Activated T-helper 17 cell treated with anti-CD3 and anti-CD28 coated beads, Interleukin-2, amount 50 U/mL, for 72 hours (primary cell): Measurements from ENCODE around the gene SPNS1. TPM values are rescaled to one million over a fixed set of nuclear protein-coding genes. Genes with fewer than 3 reads are reported as not detected.
"Not testable (repeated sequence)": the region's sequence is repeated elsewhere in the genome, so short reads cannot be mapped to it uniquely, and the experiment has no call there.

Experiments used
- ATAC-seq: fragments of 150-1000 bp; cut with Tn5 transposase; replicated peaks from 2 replicates; pipeline ENCODE4 v1.10.0; 2021; ENCODE audit warnings: mild to moderate bottlenecking, moderate library complexity
- H3K27ac Mint-ChIP-seq: one replicate; pipeline ENCODE4 v1.8.0; 2022; ENCODE audit warnings: mixed read lengths
- H3K27me3 Mint-ChIP-seq: one replicate; pipeline ENCODE4 v1.8.0; 2022; ENCODE audit warnings: mixed read lengths
- H3K36me3 Mint-ChIP-seq: one replicate; pipeline ENCODE4 v1.8.0; 2022; ENCODE audit warnings: low read depth, mild to moderate bottlenecking, mixed read lengths
- H3K4me1 Mint-ChIP-seq: one replicate; pipeline ENCODE4 v1.8.0; 2022; ENCODE audit warnings: mixed read lengths
- H3K4me3 Mint-ChIP-seq: one replicate; pipeline ENCODE4 v1.8.0; 2022; ENCODE audit warnings: mild to moderate bottlenecking, mixed read lengths
- H3K9me3 Mint-ChIP-seq: one replicate; pipeline ENCODE4 v1.8.0; 2022; ENCODE audit warnings: mixed read lengths
- total RNA-seq, 2 donors: library from RNA; stranded (reverse); gene quantifications; one replicate each; pipeline ENCODE4 v1.2.3, GENCODE V29; 2022

SPNS1 gene, protein sequence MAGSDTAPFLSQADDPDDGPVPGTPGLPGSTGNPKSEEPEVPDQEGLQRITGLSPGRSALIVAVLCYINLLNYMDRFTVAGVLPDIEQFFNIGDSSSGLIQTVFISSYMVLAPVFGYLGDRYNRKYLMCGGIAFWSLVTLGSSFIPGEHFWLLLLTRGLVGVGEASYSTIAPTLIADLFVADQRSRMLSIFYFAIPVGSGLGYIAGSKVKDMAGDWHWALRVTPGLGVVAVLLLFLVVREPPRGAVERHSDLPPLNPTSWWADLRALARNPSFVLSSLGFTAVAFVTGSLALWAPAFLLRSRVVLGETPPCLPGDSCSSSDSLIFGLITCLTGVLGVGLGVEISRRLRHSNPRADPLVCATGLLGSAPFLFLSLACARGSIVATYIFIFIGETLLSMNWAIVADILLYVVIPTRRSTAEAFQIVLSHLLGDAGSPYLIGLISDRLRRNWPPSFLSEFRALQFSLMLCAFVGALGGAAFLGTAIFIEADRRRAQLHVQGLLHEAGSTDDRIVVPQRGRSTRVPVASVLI
- 10 to 100 TPM; 15.0 to 26.8 TPM for total RNA-seq

DNA sequence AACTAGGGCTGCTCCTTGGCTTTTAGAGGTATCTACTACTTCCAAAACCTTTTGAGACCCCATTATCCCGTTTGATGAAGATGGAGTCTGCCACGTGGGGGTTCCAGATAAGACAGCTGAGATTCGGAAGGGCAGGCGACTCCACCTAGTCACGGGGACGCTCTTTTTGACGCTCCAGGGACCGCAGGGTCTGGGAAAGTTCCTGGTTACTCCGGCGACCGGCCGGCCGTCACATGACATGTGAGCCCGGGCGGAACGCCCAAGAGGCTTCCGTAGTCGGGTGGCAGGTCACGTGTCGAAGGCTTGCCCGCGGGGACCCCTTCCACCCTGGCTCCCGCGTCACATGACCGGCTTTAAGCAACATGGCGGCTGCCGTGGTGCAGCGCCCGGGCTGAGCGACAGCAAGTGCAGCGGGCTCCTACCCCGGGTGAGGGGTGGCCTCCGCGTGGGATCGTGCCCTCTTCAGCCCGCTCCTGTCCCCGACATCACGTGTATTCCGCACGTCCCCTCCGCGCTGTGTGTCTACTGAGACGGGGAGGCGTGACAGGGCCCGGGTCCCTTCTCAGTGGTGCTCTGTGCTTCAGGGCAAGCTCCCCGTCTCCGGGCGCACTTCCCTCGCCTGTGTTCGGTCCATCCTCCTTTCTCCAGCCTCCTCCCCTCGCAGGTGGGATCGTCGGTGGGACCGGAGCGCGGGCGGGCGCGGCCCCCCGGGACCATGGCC lies at the start of gene SPNS1:
Gene SPNS1, plus strand, starts transcription at position 342 of the 721 bp plus-strand sequence. Its CDS starts 374 bp downstream, at position 716.
- Mint-ChIP-seq H3K27ac (peak within 1 kb of the TSS; percentile 98), H3K27me3 (no peaks in the 10 kb centered on the region), H3K4me1 (peaks cover 19% of the 10 kb centered on the region), H3K36me3 (peaks cover 25% of the 10 kb centered on the region), H3K9me3 (no peaks in the 10 kb centered on the region), H3K4me3 (peak within 1 kb of the TSS; percentile 98)
- ATAC-seq, result peak; percentile 97

DNA sequence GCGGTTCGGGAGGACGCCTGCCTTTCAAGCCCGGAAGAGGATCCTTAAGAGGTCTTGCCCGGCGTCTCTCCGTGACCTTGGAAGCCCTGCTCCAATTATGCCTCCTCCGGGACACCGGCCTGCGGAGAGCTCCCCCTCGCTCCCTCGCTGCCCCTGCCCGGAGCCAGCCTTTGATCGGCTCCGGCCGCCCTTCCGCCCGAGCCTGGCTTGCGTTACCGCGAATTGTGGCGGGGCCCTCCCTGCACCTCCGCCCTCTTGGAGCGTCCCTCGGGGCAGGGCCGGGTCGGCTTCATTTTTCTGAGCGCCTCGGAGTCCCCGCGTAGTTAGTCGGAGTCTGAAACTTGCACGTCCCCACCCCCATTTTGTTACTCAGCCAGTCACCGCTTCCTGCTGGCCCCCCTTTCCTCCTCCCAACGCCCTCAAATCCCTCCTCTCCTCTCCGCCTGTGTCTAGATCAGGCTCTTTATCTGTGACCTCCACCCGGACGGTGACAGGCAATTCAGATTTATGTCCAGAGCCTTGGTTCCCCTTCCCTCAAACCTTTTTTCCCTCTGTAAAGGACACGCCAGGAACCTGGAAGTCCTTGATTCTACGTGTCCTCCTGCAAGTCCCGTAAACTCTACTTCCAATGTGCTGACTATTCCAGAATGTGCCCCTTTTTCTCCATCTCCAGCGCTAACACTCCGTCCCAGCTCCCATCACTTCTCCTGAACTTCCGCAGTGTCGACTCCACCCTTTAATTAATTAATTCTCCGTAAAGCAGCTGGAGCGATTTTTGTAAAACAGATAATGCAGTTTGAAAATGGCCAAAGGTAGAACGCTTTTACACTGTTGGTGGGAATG lies 49.0 kb upstream of the SPNS1 start:
- peaks cover 29% of the 10 kb centered on the region for H3K36me3 Mint-ChIP-seq
- H3K4me3 Mint-ChIP-seq, result peak overlapping the region; percentile 100
- peak; percentile 78 for ATAC-seq
- H3K4me1 Mint-ChIP-seq, result peaks cover 14% of the 10 kb centered on the region
- H3K27me3 Mint-ChIP-seq, result no peaks in the 10 kb centered on the region
- no peaks in the 10 kb centered on the region for H3K9me3 Mint-ChIP-seq
- H3K27ac Mint-ChIP-seq, result peak overlapping the region; percentile 100

GRCh38 chr16:28926284-28926683 lies 48.3 kb upstream of the SPNS1 start:
- H3K36me3 Mint-ChIP-seq, result peaks cover 24% of the 10 kb centered on the region
- H3K27me3 Mint-ChIP-seq, H3K9me3 Mint-ChIP-seq, ATAC-seq: not testable (repeated sequence)
- H3K4me3 Mint-ChIP-seq, result peak overlapping the region; percentile 100
- H3K4me1 Mint-ChIP-seq, result peaks cover 14% of the 10 kb centered on the region
- H3K27ac Mint-ChIP-seq, result peak overlapping the region; percentile 100

DNA sequence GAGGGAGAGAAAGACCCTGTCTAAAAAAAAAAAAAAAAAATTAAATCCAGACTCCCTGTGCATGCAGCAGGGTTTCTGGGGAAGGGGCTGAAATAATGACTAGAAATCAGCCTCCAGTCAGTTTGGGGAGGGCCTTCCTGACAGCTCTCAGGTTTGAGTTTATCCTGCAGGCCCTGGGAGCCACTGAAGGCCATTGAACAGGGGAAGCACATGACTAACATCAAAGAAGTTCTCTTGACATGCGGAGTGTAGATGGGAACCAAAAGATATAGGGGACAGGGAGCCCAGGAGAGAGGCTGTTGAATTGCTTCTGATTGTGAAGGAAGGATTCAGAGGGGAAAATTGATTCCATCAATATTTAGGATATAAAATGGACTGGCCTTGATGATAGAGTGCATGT lies 46.8 kb upstream of the SPNS1 start:
- Mint-ChIP-seq H3K4me3 (no peak overlapping the region), H3K27me3 (no peaks in the 10 kb centered on the region), H3K4me1 (peaks cover 14% of the 10 kb centered on the region), H3K27ac (no peak overlapping the region), H3K9me3 (no peaks in the 10 kb centered on the region), H3K36me3 (peaks cover 19% of the 10 kb centered on the region)
- ATAC-seq, result no peak

DNA sequence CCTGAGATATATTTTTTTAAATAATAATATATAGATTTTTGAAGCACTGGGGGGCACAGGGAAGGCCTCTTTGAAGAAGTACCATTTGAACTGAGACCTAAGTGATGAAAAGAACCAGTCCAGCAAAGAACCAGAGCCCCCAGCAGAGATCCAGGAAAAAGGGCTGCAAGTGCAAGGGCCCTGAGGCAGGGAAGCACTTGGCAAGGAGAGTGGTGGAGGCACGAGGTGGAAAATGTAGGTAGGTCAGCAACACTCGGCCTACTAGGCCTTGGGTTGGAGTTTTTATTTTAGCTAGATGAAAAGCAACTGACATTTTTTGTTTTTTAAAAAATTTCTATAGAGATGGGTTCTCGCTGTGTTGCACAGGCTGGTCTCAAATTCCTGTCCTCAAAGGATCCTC lies 44.4 kb upstream of the SPNS1 start:
- no peaks in the 10 kb centered on the region for H3K9me3 Mint-ChIP-seq
- H3K36me3 Mint-ChIP-seq, result peaks cover 6% of the 10 kb centered on the region
- no peak overlapping the region for H3K4me3 Mint-ChIP-seq
- H3K4me1 Mint-ChIP-seq, result peaks cover 16% of the 10 kb centered on the region
- peak overlapping the region; percentile 86 for H3K27ac Mint-ChIP-seq
- no peaks in the 10 kb centered on the region for H3K27me3 Mint-ChIP-seq
- ATAC-seq, result no peak

- Mint-ChIP-seq H3K4me1 (peaks cover 18% of the 10 kb centered on the region), H3K27me3 (no peaks in the 10 kb centered on the region), H3K36me3 (peaks cover 3% of the 10 kb centered on the region), H3K4me3 (no peak overlapping the region), H3K9me3 (no peaks in the 10 kb centered on the region), H3K27ac (peak overlapping the region; percentile 86)
- no peak for ATAC-seq
These were observed 43.9 kb upstream of the SPNS1 start for GRCh38 chr16:28930652-28931051.

DNA sequence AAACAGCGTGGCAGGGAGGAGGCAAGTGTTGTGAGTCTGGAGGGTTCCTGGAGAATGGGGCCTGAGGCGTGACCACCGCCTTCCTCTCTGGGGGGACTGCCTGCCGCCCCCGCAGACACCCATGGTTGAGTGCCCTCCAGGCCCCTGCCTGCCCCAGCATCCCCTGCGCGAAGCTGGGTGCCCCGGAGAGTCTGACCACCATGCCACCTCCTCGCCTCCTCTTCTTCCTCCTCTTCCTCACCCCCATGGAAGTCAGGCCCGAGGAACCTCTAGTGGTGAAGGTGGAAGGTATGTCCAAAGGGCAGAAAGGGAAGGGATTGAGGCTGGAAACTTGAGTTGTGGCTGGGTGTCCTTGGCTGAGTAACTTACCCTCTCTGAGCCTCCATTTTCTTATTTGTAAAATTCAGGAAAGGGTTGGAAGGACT lies 42.8 kb upstream of the SPNS1 start, which contains the start of gene CD19:
Gene CD19, plus strand, starts transcription at position 171 of the 425 bp plus-strand sequence. Its CDS starts 30 bp downstream, at position 201.
- Mint-ChIP-seq H3K9me3 (no peaks in the 10 kb centered on the region), H3K4me1 (peaks cover 20% of the 10 kb centered on the region), H3K27ac (peak within 1 kb of the TSS; percentile 86), H3K36me3 (no peaks in the 10 kb centered on the region), H3K4me3 (no peak within 1 kb of the TSS), H3K27me3 (no peaks in the 10 kb centered on the region)
- ATAC-seq, result no peak

GRCh38 chr16:28932339-28933141 lies 42.0 kb upstream of the SPNS1 start:
- Mint-ChIP-seq H3K4me1 (peaks cover 20% of the 10 kb centered on the region), H3K27ac (no peak overlapping the region), H3K27me3 (no peaks in the 10 kb centered on the region), H3K4me3 (no peak overlapping the region), H3K9me3 (no peaks in the 10 kb centered on the region), H3K36me3 (no peaks in the 10 kb centered on the region)
- ATAC-seq, result no peak

- peaks cover 20% of the 10 kb centered on the region for H3K4me1 Mint-ChIP-seq
- H3K36me3 Mint-ChIP-seq, result no peaks in the 10 kb centered on the region
- no peak for ATAC-seq
- H3K4me3 Mint-ChIP-seq, result no peak overlapping the region
- H3K27me3 Mint-ChIP-seq, result no peaks in the 10 kb centered on the region
- H3K27ac Mint-ChIP-seq, result no peak overlapping the region
- H3K9me3 Mint-ChIP-seq, result no peaks in the 10 kb centered on the region
These were observed 41.4 kb upstream of the SPNS1 start for GRCh38 chr16:28933171-28933570.

GRCh38 chr16:28935346-28935745 lies 39.2 kb upstream of the SPNS1 start:
- Mint-ChIP-seq H3K4me1 (peaks cover 20% of the 10 kb centered on the region), H3K9me3 (no peaks in the 10 kb centered on the region), H3K4me3 (peak overlapping the region; percentile 87), H3K27me3 (no peaks in the 10 kb centered on the region), H3K27ac (peak overlapping the region; percentile 81), H3K36me3 (no peaks in the 10 kb centered on the region)
- ATAC-seq, result no peak

- Mint-ChIP-seq H3K27ac (peak overlapping the region; percentile 81), H3K9me3 (no peaks in the 10 kb centered on the region), H3K4me1 (peaks cover 20% of the 10 kb centered on the region), H3K4me3 (peak overlapping the region; percentile 87), H3K36me3 (no peaks in the 10 kb centered on the region), H3K27me3 (no peaks in the 10 kb centered on the region)
- ATAC-seq, result peak; percentile 99
These were observed 38.4 kb upstream of the SPNS1 start for GRCh38 chr16:28935924-28936783.

DNA sequence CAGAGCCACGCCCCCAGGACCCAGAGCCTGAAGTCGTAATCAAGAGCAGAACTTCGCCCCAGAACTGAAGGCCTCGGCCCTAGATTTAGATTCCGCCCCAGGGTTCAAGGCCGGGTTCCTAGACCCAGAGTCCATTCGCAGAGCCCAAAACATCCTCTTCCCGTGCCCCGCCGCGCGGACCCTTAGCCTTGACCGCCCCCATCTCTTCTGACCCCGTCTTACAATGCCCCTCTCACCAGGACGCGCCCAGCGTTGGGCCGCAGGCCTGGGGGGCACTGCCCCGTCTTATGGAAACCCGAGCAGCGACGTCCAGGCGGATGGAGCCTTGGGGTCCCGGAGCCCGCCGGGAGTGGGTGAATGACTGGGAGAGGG lies 37.8 kb upstream of the SPNS1 start:
- ATAC-seq, result no peak
- H3K27ac Mint-ChIP-seq, result peak overlapping the region; percentile 81
- no peaks in the 10 kb centered on the region for H3K9me3 Mint-ChIP-seq
- H3K4me1 Mint-ChIP-seq, result peaks cover 20% of the 10 kb centered on the region
- H3K36me3 Mint-ChIP-seq, result no peaks in the 10 kb centered on the region
- H3K27me3 Mint-ChIP-seq, result no peaks in the 10 kb centered on the region
- H3K4me3 Mint-ChIP-seq, result peak overlapping the region; percentile 87
